AG10803 (cell line): ENCODE data around the gene MAPKAP1.

Experiments
- DNase-seq: peaks from one replicate; pipeline ENCODE4 v3.0.0; 2010; ENCODE audit warnings: low read depth
- H3K4me3 ChIP-seq: 2 replicates; pipeline ENCODE4 v1.5.1; 2011; ENCODE audit warnings: mild to moderate bottlenecking, low read length, control low read depth
- TF ChIP-seq, protein P1 (sequence below): conservative IDR thresholded peaks from 2 replicates; pipeline ENCODE4 v1.5.1; 2011; ENCODE audit warnings: mild to moderate bottlenecking, low read length, control low read depth, inconsistent platforms

MAPKAP1 gene

DNA sequence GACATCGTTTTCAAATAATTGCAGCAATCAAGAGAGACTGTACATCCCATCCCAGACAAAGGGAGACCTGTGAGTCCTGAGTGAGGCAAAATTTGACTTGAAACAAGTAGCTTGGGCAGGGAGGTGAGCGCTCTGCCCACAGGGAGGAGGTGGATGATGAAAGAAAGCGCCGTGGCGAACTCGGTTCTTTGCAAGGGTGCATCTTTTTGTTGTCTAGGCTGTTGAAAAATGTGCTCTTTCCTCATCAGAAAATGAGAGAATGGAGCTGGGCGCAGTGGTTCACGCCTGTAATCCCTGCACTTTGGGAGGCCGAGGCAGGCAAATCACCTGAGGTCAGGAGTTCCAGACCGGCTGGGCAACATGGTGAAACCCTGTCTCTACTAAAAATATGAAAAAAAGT is 294.8 kb downstream of the MAPKAP1 start:
- no peak overlapping the region for H3K4me3 ChIP-seq
- DNase-seq: no peak
- TF ChIP-seq, protein P1, sequence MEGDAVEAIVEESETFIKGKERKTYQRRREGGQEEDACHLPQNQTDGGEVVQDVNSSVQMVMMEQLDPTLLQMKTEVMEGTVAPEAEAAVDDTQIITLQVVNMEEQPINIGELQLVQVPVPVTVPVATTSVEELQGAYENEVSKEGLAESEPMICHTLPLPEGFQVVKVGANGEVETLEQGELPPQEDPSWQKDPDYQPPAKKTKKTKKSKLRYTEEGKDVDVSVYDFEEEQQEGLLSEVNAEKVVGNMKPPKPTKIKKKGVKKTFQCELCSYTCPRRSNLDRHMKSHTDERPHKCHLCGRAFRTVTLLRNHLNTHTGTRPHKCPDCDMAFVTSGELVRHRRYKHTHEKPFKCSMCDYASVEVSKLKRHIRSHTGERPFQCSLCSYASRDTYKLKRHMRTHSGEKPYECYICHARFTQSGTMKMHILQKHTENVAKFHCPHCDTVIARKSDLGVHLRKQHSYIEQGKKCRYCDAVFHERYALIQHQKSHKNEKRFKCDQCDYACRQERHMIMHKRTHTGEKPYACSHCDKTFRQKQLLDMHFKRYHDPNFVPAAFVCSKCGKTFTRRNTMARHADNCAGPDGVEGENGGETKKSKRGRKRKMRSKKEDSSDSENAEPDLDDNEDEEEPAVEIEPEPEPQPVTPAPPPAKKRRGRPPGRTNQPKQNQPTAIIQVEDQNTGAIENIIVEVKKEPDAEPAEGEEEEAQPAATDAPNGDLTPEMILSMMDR: no peak

DNA sequence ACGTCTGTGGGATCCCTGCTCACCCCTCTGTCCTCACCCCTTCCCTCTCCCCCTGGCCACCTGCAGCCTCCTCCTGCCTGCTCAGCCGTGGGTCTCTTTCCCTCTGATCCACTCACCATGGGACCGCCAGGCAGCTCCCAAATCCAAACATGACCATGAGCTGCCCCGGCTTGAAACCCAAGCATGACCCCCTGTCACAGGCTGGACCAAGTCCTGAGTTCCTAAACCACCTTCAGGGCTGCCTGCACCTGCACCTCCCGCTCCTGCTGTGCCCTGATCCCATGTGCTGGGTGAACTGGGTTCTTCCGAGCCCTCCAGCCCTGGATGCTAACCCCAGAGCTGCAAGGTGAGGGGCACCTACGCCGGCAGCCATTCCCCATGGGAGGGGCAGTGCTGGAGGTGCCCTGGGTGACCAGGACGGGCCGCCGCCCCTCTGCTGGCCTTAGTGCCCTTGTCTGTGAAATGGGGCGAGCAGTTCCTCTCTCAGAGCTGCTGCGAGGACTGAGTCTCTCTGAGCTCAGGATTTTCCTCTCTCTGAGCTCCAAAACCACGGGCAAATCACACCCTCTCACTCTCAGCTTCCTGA is 295.7 kb downstream of the MAPKAP1 start:
- no peak for DNase-seq
- no peak overlapping the region for H3K4me3 ChIP-seq
- TF ChIP-seq, protein P1: no peak

DNA sequence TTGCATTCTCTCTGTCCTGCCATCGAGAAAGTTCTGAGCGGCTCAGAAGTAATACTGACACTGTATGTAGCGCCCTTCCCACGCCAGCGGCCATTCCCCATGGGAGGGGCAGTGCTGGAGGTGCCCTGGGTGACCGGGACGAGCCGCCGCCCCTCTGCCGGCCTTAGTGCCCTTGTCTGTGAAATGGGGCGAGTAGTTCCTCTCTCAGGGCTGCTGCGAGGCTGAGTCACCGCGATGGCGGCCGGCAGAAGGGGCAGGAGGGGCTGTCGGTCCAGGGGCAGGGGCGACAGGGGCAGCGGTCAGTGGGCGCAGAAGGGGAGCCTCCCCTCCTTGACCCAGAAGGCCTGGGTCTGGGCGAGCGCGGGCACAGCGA is 296.5 kb downstream of the MAPKAP1 start:
- no peak overlapping the region for H3K4me3 ChIP-seq
- DNase-seq: no peak
- TF ChIP-seq, protein P1: no peak

DNA sequence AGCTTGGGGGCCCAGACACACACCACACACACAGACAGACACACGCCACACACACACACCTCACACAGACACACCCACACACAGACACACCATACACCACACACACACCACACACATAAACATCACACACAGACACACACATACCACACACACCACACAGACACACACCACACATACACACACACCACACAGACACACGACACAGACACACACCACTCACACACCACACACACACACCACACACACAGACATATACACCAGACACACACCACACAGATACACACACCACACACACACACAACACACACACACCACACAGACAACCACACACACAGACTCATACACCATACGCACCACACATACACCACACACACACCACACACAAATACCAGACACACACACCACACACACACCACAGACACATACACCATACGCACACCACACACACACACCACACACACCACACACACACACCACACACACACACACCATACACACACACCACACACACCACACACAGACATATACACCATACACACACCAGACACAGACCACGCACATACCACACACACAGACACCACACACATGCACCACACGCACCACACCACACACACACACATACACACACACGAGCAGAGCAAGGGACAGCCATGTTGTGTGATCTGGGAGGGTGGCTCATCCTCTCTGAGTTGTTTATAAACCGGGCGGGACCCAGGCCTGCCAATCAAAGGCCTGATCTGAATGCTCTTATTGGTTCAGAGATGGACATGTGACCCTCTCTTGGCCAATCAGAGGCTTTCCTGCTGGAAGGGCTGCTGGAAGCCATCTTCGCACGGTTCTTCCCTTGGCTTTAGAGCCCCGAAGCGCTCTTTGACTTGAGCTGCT is 297.1 kb downstream of the MAPKAP1 start:
- TF ChIP-seq, protein P1: no peak
- no peak overlapping the region for H3K4me3 ChIP-seq
- peak; percentile 17 for DNase-seq

DNA sequence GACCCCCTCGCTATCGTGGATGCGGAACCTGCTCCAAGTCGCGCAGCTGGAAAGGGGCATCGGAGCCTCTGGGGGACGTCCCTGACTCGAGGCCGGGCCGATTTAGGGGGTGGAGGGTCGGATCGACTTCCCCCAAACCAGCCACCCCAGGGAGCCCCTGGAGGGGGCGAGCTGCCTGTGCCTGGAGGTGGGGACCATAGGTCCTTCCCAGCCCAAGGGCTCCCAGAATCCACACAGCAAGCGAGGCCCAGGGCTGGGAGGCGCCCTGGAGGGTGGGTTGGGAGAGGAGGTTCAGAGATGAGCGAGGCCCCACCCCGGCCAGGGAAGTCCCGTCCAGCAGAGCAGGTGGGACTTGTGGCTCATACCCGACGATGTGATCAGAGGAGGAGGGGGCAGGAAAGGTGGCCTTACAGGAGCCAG is 297.8 kb downstream of the MAPKAP1 start:
- DNase-seq: no peak
- TF ChIP-seq, protein P1: no peak
- H3K4me3 ChIP-seq: no peak overlapping the region

DNA sequence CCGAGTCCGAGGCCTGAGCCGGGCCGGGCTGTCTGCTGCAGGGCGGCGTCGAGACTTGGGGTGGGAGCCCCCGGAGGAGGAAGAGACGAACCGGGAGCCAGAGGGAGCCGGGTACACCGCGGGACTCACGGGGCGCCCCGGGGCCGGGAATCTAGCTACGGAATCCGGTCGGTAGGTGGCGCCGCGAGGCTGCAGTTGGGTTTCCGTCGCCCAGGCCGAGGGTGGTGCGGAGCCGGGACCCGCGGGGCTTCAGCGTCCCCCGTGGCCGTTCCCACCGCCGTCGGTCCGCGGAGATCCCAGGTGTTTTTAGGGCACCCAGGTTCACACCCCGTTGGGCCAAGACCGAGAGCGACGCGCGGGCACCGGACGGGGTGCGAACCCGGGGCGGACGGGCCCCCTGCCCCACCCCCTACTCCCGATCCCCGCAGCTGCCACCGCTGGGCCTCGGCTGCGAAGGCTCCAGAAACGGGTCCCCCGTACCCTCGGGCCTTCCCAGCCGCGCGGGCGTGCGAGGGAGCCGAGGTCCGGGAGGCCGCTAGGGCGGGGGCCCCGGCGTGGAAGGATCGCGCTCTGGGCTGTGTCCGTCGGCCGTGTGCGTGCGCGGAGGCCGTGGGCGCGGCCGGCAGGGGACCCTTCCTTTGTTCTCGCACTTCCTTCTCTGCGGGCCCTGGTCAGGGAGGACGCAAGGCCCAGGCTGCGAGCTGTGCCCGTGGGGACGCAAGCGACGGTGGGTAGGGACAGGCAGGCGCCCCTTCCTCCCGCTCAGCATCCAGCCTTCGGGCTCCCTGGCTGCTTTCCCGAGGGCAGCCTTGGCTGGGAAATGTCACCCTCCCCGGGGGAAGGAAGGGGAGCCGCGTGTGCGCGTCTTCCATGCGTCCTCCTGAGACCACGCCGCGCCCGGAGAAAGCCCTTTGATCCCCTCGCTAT is 298.8 kb downstream of the MAPKAP1 start:
- peak; percentile 62 for DNase-seq
- TF ChIP-seq, protein P1: peak; percentile 74

More for the DNA sequence above, 298.8 kb downstream of the MAPKAP1 start:
- peak overlapping the region; percentile 66 for H3K4me3 ChIP-seq
